ENCODE results near the gene TXNDC2.
"Not testable (repeated sequence)": the region's sequence is repeated elsewhere in the genome, so short reads cannot be mapped to it uniquely, and the experiment has no call there.

The TXNDC2 gene

GRCh38 chr18:9887992-9888391 is 2.2 kb downstream of the TXNDC2 start:
- no peak for DNase-seq

DNA sequence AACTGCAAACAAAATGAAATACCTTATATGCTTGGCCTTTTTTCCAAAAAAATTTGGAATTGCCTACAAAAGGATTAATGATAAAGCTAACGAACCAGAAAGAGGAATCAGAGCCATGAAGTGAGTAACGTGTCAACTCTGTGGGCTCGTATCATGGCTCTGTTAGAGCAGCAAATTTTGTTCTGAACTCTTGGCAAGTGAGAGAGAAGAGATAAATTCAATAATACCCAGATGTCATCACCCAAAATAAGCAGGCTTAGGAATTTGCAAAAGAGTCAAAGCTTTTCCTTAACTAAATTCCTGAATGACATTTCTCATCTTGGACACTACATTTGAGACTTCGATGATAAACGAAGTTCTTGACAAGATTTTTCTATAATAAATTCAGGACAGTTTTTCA is 4.4 kb downstream of the TXNDC2 start:
- DNase-seq: no peak

DNA sequence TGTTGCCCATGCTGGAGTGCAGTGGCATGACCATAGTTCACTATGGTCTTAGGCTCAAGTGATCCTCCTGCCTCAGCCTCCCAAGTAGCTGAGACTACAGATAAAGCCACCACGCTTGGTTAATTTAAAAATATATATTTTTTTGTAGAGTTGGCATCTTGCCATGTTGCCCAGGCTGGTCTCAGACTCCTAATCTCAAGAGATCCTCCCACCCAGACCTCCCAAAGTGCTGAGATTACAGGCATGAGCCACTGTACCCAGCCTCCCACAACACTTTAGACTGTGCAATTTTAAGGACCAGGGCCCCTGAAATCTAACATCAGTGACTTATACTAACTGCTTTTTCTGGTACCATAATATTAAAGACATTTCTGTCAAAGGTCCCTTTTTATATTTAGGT is 5.2 kb downstream of the TXNDC2 start:
- DNase-seq: no peak

DNA sequence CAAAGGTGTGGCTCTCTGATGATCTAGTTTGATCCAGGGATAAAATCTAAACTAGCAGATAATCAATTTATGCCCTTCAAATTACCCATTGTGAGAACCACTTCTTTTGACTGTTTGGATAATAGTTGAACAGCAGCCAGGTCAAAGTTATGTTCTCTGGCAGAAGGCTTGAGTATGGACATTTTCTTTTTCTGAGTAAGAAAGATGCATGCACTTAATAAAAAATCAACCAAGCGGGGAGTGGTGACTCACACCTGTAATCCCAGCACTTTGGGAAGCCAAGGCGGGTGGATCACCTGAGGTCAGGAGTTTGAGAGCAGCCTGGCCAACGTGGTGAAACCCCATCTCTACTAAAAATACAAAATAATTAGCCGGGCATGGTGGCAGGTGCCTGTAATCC is 5.7 kb downstream of the TXNDC2 start:
- DNase-seq: not testable (repeated sequence)

- no peak for DNase-seq
Measured at GRCh38 chr18:9894454-9895068, 8.8 kb downstream of the TXNDC2 start.

DNA sequence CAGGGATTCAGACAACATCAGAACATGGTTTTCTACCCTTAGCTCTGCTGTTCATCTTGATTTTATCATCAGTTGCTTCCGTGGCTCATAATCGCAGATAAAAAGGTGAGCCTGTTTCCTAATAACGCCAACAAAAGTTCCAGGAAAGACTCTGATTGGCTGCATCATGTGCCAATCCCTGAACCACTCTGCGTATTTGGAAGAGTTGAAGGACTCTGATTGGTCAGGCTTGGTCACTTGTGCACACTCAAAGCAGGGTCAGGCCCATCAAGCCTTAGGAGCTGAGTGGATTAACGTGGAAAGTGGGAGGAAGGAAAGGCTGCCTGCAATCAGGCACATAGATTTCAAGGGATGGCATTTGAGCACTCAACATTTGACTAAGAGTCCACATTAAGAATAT is 11.4 kb downstream of the TXNDC2 start:
- no peak for DNase-seq

DNA sequence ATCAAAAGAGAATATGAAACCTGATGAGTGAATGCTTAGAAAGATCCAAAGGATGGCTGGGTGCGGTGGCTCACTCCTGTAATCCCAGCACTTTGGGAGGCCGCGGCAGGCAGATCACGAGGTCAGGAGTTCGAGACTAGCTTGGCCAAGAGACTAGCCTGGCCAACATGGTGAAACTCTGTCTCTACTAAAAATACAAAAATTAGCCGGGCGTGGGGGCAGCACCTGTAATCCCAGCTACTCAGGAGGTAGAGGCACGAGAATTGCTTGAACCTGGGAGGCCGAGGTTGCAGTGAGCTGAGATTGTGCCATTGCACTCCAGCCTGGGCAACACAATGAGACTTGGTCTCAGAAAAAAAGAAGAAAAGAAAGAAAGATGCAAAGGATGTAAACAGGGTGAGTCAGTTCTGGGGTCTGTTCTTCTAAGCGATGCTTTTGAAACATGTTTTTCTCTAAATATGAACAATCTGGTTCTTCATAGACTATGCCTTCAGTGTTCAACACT is 12.1 kb downstream of the TXNDC2 start:
- DNase-seq: not testable (repeated sequence)

DNA sequence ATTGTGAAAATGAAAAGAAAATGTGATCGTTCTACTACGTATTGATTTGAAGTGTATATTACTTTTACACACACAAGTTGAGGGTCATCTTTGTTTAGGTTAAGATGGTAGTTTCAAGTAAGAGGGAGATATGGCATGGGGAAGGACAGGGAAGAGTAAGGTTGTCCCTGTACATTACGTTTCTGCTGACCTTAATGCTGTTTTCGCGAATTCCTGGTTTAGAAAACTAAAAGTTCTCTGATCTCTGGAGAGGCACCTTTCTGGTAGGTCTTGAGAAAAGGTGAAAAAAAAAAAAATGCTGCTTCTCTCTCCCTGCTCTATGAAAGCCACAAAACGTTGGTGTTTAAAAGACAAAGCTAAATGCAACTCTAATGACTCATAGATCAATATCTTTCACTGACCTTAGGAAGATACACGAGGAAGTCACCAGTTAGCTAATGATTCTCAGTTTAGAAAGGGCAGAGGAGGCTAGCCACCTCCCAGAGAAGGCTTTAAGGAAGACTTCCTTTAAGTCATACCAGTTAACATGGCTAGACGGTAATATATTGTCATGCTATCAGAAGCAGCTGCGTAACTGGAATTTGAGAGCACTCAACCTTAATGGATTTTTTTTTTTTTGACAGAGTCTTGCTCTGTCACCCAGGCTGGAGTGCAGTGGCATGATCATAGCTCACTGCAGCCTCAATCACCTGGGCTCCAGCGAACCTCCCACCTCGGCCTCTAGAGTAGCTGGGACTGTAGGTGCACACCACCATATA is 13.2 kb downstream of the TXNDC2 start:
- DNase-seq: no peak

DNA sequence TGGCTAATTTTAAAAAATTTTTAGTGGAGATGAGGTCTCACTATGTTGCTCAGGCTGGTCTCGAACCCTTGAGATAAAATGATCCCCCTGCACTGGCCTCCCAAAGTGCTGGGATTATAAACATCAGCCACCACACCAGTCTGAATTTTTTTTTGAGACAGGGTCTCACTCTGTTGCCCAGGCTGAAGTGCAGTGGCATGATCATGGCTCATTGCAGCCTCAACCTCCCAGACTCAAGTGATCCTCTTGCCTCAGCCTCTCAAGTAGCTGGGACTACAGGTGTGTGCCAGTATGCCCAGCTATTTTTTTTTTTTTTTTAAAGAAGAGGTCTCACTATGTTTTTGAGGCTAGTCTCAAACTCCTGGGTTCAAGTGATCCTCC is 13.8 kb downstream of the TXNDC2 start:
- DNase-seq: not testable (repeated sequence)

GRCh38 chr18:9900699-9901098 is 14.9 kb downstream of the TXNDC2 start:
- no peak for DNase-seq

GRCh38 chr18:9901377-9901776 is 15.6 kb downstream of the TXNDC2 start:
- no peak for DNase-seq

DNA sequence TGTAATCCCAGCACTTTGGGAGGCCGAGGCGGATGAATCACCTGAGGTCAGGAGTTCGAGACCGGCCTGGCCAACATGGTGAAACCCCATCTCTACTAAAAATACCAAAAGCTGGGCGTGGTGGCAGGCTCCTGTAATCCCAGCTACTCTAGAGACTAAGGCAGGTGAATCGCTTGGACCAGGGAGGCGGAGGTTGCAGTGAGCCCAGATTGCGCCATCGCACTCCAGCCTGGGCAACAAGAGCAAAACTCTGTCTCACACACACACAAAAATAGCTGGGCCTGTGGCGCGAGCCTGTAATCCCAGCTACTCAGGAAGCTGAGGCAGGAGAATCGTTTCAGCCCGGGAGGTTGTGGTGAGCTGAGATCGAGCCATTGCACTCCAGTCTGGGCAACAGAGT is 16.5 kb downstream of the TXNDC2 start:
- DNase-seq: not testable (repeated sequence)

DNA sequence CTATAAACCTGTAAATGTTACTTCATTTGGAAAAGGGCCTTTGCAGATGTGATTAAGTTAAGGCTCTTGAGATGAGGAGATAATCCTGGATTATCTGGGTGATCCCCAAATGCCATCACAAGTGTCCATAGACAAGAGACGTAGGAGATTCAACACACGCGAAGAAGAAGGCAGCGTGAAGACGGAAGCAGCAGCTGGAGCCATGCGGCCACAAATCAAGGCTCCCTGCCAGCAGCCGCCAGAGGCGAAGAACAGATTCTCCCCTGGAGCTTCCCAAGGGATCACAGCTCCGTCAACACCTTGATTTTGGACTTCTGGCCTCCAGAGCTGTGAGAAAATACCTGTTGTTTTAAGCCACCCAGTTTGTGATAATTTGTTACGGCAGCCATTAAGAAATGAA is 17.1 kb downstream of the TXNDC2 start:
- no peak for DNase-seq

- DNase-seq: no peak
Measured at GRCh38 chr18:9905401-9905922, 19.7 kb downstream of the TXNDC2 start.

- DNase-seq: no peak
Measured at GRCh38 chr18:9906481-9906880, 20.7 kb downstream of the TXNDC2 start.

GRCh38 chr18:9907867-9908266 is 22.1 kb downstream of the TXNDC2 start:
- no peak for DNase-seq

- DNase-seq: no peak
Measured at GRCh38 chr18:9910071-9910470, 24.3 kb downstream of the TXNDC2 start.

DNA sequence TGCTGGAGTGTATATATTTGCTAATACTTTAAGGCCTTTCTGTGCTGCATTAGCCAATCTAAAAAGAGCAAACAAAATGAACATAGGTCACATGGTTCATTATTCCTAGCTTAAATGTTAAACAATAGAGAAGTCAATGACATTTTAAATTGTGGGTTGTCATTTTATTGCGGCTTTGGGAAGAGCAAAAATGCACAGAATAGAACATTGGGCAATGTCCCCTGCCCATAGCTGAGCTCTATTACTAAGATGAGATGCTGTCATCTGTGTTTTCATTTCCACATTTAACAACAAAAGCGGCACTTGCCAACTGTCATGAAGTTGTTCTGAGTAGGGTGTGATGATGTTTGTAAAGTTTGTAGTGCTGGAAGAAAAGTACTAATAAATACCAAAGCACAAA is 24.9 kb downstream of the TXNDC2 start:
- DNase-seq: no peak

- DNase-seq: no peak
Measured at GRCh38 chr18:9911226-9911625, 25.5 kb downstream of the TXNDC2 start.

DNA sequence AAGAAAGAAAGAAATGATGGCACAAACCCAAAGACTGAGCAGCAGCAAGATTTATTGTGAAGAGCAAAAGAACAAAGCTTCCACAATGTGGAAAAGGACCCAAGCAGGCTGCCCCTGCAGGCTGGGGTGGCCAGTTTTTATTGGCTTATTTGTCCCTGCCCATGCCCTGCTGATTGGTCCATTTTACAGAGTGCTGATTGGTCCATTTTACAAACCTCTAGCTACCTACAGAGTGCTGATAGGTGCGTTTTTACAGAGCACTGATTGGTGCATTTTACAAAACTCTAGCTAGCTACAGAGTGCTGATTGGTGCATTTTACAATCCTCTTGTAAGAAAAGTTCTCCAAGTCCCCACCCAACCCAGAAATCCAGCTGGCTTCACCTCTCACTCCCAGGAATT is 26.5 kb downstream of the TXNDC2 start:
- not testable (repeated sequence) for DNase-seq

GRCh38 chr18:9913151-9913525 is 27.4 kb downstream of the TXNDC2 start:
- DNase-seq: no peak

- peak; percentile 96 for DNase-seq
Measured at GRCh38 chr18:9913526-9914333, 28.0 kb downstream of the TXNDC2 start, which contains the start of gene VAPA. VAPA (plus strand) TSS chr18:9914016; CDS start chr18:9914257, 241 bp downstream.

DNA sequence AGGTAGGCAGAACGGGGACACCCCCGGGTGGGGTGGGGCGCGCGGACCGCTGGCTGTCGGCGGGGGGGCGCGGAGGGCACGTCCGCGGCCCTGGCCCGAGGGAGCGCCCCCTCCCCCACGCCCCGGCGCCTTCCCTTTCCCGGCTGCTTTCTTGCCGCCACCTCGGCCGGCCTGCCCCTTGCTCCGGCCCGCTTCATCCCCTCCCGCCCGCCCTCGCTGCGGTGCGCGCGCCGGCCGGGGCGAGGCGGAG is 28.5 kb downstream of the TXNDC2 start:
- no peak for DNase-seq

All from femur (tissue), 1 donor.